PC-3 (cell line): Measurements from ENCODE around the gene ZBTB16.

Experiments
- EZH2 ChIP-seq: fragments of 300-600 bp; sonication (generic); IDR thresholded peaks from one replicate; pipeline ENCODE4 v1.6.1; 2017; ENCODE audit warnings: antibody characterized with exemption, mild to moderate bottlenecking, low read length; ENCODE audit not compliant: unreplicated experiment
- EZH2phosphoT487 ChIP-seq: fragments of 300-600 bp; sonication (generic); IDR thresholded peaks from 2 replicates; pipeline ENCODE4 v1.6.1; 2018; ENCODE audit warnings: mild to moderate bottlenecking, antibody characterized with exemption, low read length, borderline replicate concordance
- TF ChIP-seq, protein P1 (sequence below): fragments of 300-600 bp; sonication (generic); conservative IDR thresholded peaks from 2 replicates; pipeline ENCODE4 v1.5.1; 2017; ENCODE audit warnings: antibody characterized with exemption, low read depth, mild to moderate bottlenecking, low read length

DNA sequence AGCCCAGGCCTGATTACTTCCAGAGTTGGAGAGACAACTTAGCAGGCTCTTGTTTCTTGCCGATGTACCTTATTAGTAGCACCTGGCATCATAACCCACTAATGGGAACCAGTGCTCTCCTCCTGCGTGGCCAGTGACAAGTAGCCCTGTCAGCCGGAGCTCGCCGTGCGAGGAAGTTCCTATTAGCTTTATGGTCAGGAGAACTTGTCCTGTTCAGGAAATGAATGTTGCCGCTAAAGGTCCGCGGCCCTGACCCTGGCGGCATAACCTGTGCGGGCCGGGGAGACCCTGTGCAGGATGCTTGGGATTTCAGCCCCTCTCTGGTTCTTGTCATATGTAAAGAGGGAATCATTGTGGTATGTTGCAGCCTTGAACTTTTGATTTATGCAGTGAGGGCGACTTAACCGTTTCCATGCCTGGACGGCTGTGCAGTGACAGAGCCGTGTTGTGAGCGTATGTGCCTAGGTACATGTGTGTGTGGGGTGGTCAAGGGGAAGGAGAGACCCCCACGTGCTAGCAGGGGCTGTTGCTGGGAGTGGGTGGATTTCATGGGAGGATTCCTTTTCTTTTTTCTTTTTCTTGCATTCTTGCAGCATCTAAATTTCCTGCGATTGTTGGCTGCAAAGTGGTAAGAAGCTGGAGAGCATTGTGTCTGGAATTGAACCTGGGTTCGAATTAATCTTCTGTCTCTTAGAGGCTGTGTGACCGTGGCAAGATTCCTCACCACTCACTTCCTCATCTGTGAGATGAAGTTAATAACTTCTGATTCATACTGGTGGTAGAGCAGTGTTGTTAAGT lies 15.2 kb downstream of the ZBTB16 start:
- no peak for TF ChIP-seq EZH2phosphoT487
- TF ChIP-seq, protein P1, sequence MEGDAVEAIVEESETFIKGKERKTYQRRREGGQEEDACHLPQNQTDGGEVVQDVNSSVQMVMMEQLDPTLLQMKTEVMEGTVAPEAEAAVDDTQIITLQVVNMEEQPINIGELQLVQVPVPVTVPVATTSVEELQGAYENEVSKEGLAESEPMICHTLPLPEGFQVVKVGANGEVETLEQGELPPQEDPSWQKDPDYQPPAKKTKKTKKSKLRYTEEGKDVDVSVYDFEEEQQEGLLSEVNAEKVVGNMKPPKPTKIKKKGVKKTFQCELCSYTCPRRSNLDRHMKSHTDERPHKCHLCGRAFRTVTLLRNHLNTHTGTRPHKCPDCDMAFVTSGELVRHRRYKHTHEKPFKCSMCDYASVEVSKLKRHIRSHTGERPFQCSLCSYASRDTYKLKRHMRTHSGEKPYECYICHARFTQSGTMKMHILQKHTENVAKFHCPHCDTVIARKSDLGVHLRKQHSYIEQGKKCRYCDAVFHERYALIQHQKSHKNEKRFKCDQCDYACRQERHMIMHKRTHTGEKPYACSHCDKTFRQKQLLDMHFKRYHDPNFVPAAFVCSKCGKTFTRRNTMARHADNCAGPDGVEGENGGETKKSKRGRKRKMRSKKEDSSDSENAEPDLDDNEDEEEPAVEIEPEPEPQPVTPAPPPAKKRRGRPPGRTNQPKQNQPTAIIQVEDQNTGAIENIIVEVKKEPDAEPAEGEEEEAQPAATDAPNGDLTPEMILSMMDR, result no peak
- no peak for TF ChIP-seq EZH2
